ENCODE data around the gene SFI1.
"Not testable (repeated sequence)": the region's sequence is repeated elsewhere in the genome, so short reads cannot be mapped to it uniquely, and the experiment has no call there.

Gene SFI1

DNA sequence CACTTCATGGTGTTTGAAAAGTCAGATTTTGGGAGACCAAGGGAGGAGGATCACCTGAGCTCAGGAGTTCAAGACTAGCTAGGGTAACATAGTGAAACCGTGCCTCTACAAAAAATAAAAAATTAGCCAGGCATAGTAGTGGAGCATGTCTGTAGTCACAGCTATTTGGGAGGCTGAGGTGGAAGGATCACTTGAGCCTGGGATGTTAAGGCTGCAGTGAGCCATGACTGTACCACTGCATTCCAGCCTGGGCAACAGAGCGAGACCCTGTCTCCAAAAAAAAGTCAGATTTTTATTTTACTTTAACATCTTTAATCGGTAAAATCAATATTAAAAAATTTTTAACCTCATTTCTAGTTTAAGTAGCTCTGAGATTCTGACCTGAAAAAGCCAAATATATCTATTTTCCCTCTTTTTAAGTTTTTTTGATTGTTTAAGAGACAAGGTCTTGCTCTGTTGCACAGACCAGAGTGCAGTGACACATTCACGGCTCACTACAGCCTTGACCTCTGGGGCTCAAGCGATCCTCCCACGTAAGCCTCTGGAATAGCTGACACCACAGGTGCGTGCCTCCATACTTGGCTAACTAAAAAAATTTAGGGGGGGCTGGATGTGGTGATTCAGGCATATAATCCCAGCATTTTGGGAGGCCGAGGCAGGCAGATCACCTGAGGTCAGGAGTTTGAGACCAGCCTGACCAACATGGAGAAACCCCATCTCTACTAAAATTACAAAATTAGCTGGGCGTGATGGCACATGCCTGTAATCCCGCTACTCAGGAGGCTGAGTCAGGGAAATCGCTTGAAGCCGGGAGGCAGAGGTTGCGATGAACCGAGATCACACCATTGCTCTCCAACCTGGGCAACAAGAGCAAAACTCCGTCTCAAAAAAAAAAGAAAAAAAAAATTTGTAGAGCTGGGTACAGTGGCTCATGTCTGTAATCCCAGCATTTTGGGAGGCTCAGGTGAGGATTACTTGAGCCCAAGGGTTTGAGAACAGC, 48.4 kb downstream of the SFI1 start:
- DNase-seq: no peak

DNA sequence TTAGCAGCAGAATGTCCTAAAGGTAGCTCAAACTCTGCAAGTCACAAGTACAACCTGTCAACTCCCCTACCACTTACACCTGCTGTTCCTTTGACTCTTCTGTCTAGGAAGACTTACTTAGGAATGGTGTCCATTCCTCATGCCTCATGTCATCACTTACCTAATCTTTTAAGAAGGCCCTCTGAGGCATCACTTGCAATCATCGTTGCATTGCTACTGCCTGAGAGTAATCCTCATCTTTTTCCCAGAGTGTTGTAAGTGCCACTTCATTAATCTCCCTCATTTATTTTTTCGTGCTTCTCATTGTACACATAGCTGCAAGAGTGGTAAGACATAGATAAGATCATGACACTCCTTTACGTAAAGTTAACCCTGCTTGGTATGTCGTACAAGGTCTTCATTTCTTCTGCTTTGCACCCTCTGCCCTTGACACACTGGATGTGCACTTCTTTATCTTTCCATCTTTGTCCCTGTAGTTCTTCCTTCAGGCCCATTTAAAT, 54.6 kb downstream of the SFI1 start:
- DNase-seq: no peak

DNA sequence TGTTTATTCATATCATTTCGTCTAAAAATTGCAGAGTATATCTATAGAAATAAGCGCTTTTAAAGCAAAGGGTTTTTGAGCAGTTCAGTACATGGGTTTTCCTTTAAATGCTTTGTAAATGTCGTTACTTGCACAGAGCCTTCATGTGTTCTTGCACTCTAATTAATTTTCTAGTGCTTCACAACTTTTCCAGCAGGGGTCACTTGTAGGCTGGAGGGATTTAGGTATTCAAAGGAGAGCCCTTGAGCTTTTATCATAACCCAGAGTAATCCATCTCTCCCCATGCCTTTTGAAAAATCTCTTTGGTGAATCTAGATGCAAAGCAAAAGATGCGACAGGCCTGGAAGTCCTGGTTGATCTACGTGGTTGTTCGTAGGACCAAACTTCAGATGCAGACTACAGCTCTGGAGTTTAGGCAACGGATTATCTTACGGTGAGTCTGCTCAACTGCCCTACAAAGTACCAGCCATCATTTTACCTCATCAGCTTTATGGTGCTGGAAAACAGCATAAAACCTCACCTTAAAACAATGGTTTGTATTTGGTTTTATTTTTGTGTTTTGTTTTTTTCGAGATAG, 60.4 kb downstream of the SFI1 start:
- DNase-seq: no peak

DNA sequence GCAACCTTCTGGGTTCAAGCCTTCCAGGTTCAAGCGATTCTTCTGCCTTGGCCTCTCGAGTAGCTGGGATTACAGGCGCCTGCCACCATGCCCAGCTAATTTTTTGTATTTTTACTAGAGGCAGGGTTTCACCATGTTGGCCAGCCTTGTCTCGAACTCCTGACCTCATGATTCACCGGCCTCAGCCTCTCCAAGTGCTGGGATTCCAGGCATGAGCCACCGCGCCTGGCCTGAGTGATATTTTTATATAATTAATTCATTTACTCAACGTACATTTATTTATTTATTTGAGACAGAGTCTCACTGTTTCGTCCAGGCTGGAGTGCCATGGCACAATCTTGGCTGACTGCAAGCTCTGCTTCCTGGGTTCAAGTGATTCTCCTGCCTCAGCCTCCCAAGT, 62.2 kb downstream of the SFI1 start:
- not testable (repeated sequence) for DNase-seq

DNA sequence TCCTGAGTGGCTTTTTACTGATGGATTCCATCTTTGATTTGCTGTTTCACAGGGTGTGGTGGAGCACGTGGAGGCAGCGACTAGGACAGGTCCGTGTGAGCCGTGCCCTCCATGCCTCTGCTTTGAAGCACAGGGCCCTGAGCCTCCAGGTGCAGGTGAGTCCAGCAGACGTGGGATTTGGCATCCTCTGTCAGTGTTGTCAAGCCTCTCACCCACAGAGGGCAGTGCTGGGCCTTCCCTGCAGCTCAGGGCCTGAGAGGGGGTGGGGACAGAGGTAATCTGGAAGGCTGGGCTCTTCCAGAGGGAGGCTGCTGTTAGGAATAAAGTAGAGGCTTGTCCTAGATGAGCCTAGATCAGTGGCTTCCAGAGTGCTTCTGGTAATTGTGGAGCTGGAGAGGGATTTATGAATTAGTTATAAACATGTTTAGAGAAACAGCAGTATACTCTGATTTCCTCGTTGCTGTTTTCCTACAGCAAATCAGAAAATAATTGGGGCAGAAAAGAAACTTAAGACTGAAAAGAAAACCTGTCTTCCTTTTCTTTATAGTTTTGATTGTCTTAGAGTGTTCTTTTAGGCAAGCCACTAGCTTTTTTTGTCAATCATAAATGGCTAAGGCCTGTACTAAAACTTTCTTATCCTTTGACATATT, 65.0 kb downstream of the SFI1 start:
- DNase-seq: no peak

DNA sequence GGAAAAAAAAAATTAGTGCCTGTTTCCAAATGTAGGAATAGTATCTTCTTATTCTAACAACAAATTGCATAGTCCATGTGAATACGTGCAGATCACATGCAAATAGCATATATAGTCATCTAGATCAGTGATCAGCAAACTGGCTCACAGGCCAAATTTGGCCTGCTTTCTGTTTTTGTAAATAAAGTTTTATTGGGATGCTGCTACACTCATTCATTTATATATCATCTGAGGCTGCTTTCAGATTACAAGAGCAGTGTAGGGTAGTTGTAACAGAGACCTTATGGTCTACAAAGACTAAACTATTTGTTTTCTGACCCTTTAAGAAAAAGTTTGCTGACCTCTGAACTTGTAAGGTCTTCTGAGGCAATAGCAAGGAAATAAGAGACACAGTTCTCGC, 65.6 kb downstream of the SFI1 start:
- DNase-seq: no peak

DNA sequence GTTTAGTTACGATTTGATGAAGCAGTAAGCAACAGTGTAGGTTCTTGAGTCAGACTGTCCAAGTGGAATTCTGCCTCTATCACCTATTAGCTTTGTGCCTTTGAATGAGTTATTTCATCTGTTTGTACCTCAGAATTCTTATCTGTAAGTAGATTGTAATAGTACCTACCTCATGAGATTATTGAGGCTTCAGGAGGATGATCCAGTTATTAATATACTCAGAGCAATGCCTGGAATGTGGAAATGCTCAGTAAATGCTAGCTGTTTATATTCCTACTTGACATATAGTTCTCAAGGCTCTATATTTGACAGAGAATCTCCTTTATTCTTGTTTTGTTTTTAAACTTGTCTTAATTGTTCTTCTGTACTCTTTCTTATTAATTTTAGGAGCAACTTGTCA, 70.1 kb downstream of the SFI1 start:
- no peak for DNase-seq

DNA sequence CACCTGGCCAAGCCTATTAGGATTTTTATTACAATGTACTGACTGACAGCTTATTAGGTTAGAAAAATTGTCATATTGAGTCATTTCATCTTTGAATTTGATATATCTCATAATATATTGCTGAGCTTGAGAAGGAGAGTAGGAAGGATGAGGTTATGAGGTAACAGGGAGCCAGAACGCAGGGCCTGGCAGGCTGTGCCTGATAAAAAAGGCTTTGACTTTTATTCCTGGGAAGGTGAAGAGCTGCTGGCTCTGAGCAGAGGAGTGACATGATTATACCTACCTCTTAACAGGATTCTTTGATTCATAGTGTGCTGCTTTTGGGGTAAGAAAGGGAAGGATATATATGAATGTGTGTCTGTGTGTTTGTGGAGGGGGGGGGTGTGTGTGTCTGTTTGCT, 70.9 kb downstream of the SFI1 start:
- no peak for DNase-seq

DNA sequence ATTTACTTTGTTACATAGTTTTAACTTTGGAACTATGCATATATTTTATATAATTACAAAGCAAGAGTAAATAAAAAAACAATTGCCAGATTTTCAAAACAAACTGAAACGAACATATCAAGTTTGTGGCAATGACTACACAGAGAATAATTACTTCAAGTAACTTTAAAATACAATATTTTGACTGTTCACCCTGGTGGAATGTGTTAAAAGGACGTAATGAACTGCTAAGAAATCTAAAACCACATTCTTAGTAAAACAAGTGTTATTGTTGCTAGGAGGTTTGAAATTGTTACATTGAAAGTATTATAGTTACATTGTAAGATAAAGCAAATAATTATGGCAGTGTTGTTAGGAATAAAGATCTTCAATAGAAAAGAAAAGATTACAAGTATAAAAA, 71.4 kb downstream of the SFI1 start:
- no peak for DNase-seq

DNA sequence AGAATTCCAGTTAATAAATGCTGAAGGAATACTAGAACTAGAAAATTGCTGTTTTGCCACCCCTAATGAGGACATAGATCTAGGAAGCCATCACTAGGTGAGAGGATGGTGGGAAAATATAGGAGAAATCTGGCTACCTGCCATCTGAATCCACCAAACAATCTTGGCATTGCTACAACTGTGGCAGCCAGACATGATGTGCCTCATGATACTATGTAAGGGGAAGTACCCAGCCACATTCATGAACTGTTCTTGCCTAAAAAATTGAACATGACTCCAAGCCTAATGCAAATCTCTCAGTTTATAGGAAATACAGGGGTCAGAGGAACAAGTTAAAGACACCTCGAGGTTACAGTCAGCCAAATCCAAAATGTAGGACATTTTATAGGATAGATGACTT, 72.8 kb downstream of the SFI1 start:
- no peak for DNase-seq

DNA sequence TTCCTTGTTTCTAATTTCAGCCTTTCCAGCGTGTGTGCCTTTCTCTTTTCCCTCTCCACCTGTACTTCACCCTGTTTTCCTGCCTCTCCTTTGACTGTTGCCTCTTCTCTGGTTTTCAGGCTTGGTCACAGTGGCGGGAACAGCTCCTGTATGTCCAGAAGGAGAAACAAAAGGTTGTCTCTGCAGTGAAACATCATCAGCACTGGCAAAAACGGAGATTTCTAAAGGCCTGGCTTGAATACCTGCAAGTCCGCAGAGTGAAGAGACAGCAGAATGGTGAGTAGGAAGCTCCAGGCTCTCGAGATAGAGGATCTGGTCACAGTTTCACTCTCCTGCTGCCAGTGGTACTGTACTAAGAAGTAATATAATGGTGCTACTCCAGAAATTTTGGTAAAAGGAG, 76.6 kb downstream of the SFI1 start:
- no peak for DNase-seq

DNA sequence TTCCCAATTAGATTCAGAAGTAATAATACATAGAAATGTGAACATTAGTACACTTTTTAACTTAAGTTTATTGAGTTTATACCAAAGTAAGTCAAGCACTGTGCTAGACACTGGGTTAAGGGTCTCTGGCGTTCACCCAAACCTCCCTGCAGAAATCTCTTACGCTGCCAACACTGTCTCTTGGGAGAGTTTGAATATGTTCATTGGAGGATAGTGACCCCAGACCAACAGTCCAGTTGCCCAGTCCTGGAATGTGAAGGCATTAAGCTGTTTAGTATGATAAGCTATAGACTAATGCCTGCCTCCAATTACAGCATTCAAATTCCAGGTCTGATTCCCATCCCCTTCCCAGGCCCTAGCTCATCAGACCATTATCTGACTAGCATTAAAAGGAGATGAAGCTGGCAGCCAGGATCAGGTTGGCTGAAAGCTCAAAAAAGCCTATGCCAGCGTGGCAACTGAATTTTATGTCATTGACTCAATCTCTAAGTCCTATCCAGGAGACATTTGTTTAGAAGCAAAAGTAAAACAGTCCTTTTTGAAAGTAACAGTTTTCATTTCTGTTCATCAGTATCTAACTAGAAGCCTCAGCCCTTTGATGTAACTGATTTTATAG, 77.8 kb downstream of the SFI1 start:
- DNase-seq: no peak

DNA sequence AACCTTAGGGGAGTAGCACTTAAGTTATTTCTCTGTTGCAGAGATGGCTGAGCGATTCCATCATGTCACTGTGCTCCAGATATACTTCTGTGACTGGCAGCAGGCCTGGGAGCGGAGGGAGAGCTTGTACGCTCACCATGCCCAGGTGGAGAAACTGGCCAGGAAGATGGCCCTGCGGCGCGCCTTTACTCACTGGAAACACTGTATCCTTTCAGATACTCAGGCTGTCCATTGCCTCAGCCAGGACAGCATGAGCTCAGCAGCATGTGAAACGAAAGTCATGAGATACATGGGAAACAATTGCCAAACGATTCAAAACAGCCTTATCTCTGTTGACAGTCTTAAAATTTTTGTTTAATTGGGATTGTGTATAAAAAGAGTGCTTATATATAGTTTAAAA, 78.9 kb downstream of the SFI1 start:
- no peak for DNase-seq

DNA sequence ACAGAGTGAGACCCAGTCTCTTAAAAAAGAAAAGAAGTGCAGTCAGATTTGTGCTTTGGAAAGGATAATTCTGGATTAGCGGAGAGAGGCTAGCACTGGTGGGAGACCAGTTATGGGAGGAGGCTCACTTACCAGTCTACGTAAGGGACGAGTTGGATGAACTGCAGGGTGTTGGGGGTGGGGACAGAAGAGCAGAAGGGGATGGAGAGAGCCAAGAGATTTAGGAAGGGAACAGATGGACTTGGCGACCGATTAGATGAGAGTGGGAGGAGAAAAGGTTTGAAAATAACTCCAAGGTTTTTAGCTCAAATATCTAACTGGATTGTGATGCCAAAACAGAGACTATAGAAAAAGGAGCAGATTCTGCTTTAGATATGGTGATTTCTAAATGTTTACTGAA, 81.4 kb downstream of the SFI1 start:
- DNase-seq: no peak

DNA sequence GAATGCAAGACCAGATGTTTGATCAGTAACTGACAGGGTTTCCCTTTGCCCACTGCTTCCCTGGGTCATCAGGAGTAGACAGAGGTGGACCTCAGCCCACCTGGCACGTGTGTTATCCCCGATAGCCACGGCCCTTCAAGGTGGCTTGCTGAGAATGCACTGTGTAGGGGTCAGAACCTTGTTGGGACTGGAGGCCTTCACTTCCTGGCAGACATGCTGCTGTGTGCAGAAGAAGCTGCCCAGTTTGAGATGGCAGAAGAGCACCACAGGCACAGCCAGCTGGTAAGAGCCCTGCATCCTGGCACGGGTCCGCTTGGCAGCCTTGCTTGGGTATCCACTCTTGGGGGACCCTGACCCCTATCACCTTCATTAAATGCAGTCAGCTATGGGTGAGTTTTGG, 81.8 kb downstream of the SFI1 start:
- no peak for DNase-seq

DNA sequence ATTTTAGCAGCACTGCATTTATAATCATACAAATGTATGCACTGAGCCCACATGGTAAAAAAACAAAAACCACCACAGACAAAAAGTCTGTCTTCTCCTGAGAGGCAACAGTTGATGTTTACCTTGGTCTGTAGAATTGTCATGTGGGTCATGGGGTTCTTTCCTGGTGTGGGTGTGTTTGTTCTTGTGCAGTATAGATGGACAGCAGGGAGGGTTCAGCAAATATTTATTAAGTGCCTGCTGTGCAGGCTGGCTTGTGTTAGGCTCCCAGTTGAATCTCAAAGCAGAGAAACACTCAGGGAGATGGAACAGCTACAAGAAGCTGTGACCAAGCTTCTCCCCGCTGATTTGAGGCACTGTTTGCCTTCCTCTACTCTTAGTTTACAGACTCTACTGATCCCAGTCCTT, 83.5 kb downstream of the SFI1 start:
- DNase-seq: no peak

DNA sequence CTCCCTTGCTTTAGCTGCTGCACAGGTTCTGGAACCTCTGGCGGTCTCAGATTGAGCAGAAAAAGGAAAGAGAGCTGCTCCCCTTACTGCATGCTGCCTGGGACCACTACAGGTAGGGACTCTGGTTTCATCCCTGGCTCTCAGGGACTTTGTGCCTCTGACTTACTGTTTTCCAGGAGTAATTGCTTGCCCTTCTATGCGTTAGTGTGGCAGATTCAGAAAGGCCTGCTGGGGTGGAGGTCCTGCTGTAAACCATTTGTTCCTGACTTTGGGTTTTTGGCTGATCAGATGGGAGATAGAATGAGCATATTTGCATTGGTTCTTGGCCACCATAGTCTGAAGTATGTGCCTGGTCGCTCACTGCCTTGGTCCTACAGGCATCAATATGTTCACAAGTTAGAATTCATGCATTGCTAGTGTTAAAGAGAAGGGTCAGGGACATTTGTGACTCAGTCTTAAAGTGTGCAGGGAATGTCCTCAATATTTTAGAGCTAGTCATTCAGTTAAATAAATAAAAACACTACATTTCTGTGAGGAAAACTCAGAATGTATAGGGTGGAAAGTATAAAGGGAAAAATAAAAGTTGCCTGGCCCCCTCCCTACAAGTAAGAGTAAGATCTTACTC, 87.6 kb downstream of the SFI1 start:
- no peak for DNase-seq

DNA sequence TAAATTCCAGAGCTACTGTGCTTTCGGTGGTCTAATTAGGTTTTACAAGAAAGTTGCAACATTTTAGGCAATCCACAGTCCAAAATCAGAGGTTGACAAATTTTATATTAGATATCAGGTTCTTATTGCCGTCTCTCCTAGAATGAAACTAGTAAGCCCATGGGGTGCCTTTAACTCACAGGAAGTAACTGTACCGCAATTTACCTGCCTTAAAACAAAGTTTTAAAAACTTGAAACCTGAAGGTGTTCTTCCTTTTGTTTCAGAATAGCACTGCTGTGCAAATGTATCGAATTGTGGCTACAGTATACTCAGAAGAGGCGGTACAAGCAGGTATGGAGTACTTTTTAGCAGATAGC, 88.4 kb downstream of the SFI1 start:
- DNase-seq: no peak

DNA sequence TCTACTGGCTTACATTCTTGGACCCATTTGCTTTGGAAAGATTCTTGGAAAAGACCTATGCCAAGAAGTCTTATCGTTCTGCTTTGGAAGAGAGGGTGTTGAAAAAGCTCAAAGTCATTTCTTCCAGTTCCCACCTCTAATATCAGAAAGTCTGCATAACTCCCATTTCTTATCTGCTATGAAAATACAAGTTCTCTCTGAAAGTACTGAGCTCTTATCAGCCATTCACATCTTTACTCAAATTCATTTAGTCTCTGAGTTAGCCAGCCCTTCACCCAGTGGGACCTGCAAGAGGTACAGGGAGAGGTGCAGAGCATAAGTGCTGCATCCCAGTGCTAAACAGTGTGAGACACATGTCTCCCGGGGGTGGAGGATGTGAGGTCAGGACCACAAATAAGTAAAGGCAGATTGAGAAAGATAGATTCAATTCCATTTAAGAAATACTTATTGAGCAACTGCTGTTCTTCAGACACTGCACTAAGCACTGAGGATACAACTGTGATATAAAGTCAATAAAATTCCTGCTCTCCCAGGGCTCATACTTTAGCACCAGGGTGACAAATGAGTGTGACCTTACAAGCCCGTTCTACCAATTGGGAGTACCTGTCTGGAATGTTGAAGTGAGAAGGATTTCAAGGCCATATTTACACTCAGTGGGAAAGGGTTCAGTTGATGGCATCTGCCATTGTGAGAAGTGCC, 89.0 kb downstream of the SFI1 start:
- no peak for DNase-seq

DNA sequence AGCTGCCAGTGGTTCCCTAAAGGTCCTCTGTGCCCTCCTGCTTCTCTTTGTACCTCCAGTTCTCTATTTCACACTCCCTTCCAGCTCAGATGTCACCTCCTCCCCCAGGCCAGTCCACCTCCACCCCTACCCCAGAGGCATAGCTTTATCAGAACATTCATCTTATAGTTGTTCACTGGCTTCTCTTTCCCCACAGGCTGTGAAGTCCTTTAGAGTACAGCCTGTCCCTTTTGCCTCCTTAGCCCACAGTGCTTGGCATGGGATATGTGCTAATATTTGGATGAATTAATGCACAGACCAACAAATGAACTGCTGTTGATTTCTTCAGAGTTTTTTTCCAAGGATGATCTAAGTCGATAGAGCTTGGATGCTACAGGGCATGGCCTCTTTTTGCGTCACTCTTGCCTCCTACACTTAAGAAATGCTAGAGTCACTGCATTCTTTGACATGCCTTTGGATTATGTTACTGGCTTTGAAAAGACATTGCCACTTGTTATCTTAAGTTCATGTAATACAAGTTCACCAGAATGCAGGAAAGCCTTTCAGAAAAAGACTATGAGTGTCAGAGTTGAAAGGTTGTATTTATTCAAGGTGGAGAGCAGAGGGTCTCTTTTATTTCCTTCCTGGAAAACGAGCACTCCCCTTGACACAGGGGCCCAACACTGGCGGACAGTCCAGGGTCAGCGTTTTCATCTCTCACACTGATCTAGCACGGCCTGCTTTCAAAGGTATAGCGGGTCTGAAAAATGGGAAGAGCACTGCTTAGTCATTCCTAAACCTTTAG, 90.0 kb downstream of the SFI1 start:
- DNase-seq: no peak

DNA sequence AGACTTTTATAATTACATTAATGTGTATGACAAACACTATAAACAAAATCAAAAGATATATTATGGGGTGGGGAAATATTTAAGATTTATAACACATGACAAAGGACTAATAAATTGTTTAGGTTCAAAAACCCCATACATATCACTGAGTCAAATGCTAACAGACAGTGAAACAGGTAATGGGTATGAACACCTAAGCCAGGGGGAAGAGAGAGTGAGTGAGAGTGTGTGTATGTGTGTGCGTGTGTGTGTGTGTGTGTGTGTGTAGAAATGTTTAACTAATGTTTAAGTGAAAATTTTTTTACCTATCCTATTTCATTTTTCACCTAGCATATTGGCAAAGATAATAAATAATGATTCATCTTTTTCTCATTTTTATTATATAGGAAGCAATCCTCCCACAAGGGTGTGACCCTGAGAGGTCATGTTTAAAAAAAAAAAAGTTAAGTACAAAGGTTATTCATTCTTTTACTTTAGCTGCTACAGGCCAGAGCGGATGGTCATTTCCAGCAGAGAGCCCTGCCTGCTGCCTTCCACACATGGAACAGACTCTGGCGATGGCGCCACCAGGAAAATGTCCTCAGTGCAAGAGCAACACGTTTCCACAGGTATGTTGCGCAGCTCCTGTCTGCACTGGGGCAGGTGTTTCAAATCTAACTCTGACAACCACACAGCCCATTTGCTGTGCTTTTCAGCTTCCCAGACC, 92.8 kb downstream of the SFI1 start:
- no peak for DNase-seq

Measured in GDM1 (cell line).